Brain microvascular endothelial cell (primary cell): ENCODE results near the gene PABPC1L.

ENCODE experiments used
- DNase-seq: peaks from one replicate; pipeline ENCODE4 v3.0.0-alpha.2; 2020
- H3K27ac ChIP-seq: fragments of 250-450 bp; sonication (Bioruptor Pico); 2 replicates; pipeline ENCODE4 v1.5.1; 2020; ENCODE audit warnings: mild to moderate bottlenecking, moderate library complexity
- H3K27me3 ChIP-seq: fragments of 250-450 bp; sonication (Bioruptor Pico); replicated peaks from 2 replicates; pipeline ENCODE4 v1.5.1; 2020; ENCODE audit warnings: mild to moderate bottlenecking
- H3K36me3 ChIP-seq: fragments of 250-450 bp; sonication (Bioruptor Pico); replicated peaks from 2 replicates; pipeline ENCODE4 v1.5.1; 2020; ENCODE audit warnings: mild to moderate bottlenecking
- H3K4me3 ChIP-seq: 2 replicates; pipeline ENCODE4 v1.5.1; 2011; ENCODE audit warnings: low read depth, mild to moderate bottlenecking, control low read depth, low read length, moderate library complexity
- CTCF ChIP-seq: IDR thresholded peaks from 2 replicates; pipeline ENCODE4 v1.5.1; 2011; ENCODE audit warnings: low read depth, mild to moderate bottlenecking, moderate library complexity, low read length, control low read depth, inconsistent platforms; ENCODE audit errors: missing control alignments
- in situ Hi-C: cut with HindIII; loops from 2 replicates; pipeline ENCODE4 v1.10.0; 2017; ENCODE audit warnings: low sequenced_read_pairs, low pct_ligation_motif_present

PABPC1L gene

DNA sequence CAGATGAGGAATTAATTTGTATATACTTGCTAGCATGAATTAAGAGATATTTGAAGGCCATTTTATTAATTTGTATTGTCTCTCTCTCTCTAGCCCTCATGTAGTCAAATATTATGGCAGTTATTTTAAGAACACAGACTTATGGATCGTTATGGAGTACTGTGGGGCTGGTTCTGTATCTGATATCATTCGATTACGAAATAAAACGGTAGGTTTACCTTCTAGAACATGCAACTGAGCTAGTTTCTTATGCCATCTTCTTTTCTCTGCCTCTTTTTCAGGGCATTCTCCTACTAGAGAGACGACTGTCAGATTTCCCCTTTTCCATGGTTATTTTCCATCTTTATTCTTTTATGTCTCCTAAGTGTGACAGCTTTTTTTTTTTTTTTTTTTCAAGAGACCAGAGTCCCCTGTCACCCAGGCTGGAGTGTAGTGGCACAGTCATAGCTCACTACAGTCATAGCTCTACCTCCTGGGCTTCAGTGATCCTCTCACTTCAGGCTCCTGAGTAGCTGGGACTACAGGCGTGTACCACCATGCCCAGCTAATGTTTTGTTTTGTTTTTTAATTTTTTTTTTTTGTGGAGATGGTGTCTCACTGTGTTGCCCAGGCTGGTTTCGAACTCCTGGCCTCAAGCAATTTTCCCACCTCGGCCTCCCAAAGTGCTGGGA lies 72.0 kb downstream of the PABPC1L start:
- TF ChIP-seq CTCF, result no peak
- no peak for DNase-seq
- no peaks in the 10 kb centered on the region for H3K27me3 ChIP-seq
- peaks cover 19% of the 10 kb centered on the region for H3K36me3 ChIP-seq
- no peak overlapping the region for H3K27ac ChIP-seq
- in situ Hi-C loops, result no loop called here
- no peak overlapping the region for H3K4me3 ChIP-seq

DNA sequence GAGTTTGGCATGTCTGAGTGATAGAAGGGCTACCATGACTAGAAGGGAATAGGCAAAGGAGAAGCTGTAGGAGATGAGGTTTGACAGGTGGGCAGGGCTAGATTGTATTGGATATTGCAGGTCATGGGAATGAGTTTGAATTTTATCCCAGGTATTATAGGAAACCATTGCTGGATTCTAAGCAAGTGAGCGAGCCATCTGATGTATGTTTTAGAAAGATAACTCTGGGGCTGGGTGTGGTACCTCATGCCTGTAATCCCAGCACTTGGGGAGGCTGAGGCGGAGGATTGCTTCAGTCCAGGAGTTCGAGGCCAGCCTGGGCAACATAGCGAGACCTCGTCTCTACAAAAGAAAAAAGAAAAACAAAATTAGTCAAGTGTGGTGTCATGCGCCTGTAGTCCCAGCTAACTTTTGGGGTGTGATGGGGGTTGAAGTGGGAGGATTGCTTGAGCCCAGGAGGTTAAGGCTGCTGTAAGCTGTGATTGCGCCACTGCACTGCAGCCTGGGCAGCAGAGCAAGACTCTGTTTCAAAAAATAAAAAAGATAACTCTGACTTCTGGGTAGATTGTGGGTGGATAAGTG lies 73.3 kb downstream of the PABPC1L start:
- Histone ChIP-seq H3K27ac (no peak overlapping the region), H3K36me3 (peaks cover 19% of the 10 kb centered on the region)
- in situ Hi-C loops, result no loop called here

GRCh38 chr20:44988631-44989171 lies 78.8 kb downstream of the PABPC1L start:
- H3K27ac ChIP-seq, result no peak overlapping the region
- no peak overlapping the region for H3K4me3 ChIP-seq
- in situ Hi-C loops, result no loop called here
- H3K36me3 ChIP-seq, result peaks cover 9% of the 10 kb centered on the region
- no peak for DNase-seq
- no peaks in the 10 kb centered on the region for H3K27me3 ChIP-seq
- TF ChIP-seq CTCF, result no peak

More for the DNA sequence above, 73.3 kb downstream of the PABPC1L start:
- no peak for TF ChIP-seq CTCF
- no peak for DNase-seq
- no peaks in the 10 kb centered on the region for H3K27me3 ChIP-seq
- no peak overlapping the region for H3K4me3 ChIP-seq
